TTC549 (cell line): ENCODE data around the gene NHERF2.

ENCODE experiments used
- FAIRE-seq: peaks from 2 replicates; lab custom pipeline; 2012; peaks lifted over from hg19 to GRCh38; lab: Jason Lieb, UNC

Gene NHERF2

GRCh38 chr16:2040787-2041522, 14.3 kb downstream of the NHERF2 start:
- FAIRE-seq, result no peak

GRCh38 chr16:2042171-2042985, 15.7 kb downstream of the NHERF2 start:
- FAIRE-seq, result no peak

- no peak for FAIRE-seq
These were observed 16.4 kb downstream of the NHERF2 start for GRCh38 chr16:2042986-2043666.

- no peak for FAIRE-seq
These were observed 17.2 kb downstream of the NHERF2 start for GRCh38 chr16:2043667-2044451.

- FAIRE-seq, result no peak
These were observed 17.8 kb downstream of the NHERF2 start for GRCh38 chr16:2044541-2044940.

GRCh38 chr16:2045965-2046892, 19.5 kb downstream of the NHERF2 start:
- FAIRE-seq, result no peak

- FAIRE-seq, result no peak
These were observed 20.2 kb downstream of the NHERF2 start for GRCh38 chr16:2046893-2047329.

GRCh38 chr16:2047330-2048115, 20.8 kb downstream of the NHERF2 start, which contains the start of the genes NTHL1 and TSC2:
Gene NTHL1 (minus strand): TSS chr16:2047834. CDS start chr16:2047823, 11 bp downstream.
Gene TSC2 (plus strand): TSS chr16:2047985. CDS start chr16:2048616, 631 bp downstream.
- no peak for FAIRE-seq

GRCh38 chr16:2048116-2048543, 21.4 kb downstream of the NHERF2 start:
- no peak for FAIRE-seq

- FAIRE-seq, result no peak
These were observed 26.5 kb downstream of the NHERF2 start for GRCh38 chr16:2053211-2053610.

GRCh38 chr16:2053897-2054296, 27.2 kb downstream of the NHERF2 start:
- no peak for FAIRE-seq

GRCh38 chr16:2054543-2055245, 28.0 kb downstream of the NHERF2 start:
- no peak for FAIRE-seq

- FAIRE-seq, result no peak
These were observed 29.4 kb downstream of the NHERF2 start for GRCh38 chr16:2056077-2056476.

- no peak for FAIRE-seq
These were observed 30.1 kb downstream of the NHERF2 start for GRCh38 chr16:2056681-2057407.

- FAIRE-seq, result no peak
These were observed 30.7 kb downstream of the NHERF2 start for GRCh38 chr16:2057438-2057837.

GRCh38 chr16:2058420-2058819, 31.7 kb downstream of the NHERF2 start:
- FAIRE-seq, result no peak

GRCh38 chr16:2058872-2059271, 32.2 kb downstream of the NHERF2 start:
- FAIRE-seq, result no peak

GRCh38 chr16:2060346-2060745, 33.6 kb downstream of the NHERF2 start:
- no peak for FAIRE-seq

- FAIRE-seq, result no peak
These were observed 34.3 kb downstream of the NHERF2 start for GRCh38 chr16:2061023-2061422.
